Smooth muscle cell of the coronary artery (primary cell): ENCODE measurements around the gene UBXN10. TPM values are rescaled to one million over a fixed set of nuclear protein-coding genes. Genes with fewer than 3 reads are reported as not detected.

Experiments used
- total RNA-seq: library from RNA; depleted of rRNA; stranded (reverse); fragments of >200 nt; gene quantifications from 2 replicates; pipeline ENCODE4 v1.2.3, GENCODE V29; 2014; ENCODE audit warnings: low replicate concordance

Gene UBXN10
- total RNA-seq = under 0.01 TPM in 2 replicates

DNA sequence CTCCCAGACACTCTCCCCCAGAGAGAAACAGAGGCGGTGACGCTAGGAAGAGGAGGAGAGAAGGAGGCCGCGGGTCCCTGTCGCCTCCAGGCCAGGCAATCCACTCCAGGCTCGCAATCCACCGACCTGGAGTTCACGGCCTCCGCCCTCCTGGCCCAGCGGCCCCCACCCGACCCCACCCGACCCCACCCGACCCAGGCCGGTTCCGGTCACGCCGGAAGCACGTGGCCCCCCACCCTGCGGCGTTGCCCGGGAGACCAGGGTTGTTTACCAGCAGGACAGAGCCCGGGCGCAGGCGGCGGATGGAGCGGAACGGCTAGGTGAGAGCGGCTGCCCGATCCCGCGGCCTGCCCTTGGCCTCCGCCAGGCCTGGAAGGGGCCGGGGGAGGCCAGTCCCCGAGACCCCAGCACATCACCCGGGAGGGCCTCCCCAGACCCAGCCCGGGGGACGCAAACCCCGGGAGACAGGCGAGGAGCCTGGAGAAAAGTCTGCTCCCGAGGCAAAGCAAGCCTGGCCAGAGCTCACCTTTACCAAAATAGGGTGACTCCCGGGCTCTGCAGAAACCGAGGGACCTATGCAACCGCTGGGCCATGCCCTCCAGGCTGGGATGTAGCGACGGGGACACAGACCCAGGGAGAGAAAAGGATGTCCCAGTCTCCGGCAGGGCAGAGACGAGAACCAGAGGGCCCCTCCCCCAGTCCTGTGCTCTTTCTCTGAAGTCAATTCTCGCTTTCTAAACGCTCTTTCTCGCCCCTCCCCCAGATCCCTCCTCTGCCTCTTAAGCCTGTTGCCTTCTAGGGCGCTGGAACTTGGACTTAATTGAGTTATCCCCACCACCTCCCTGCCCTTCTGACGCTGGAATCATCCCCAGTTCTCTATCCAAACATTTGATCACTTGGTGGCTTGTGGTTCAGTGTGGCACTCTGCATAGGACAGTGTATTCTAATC is at the start of gene UBXN10, which contains the start of gene PLA2G2C:
UBXN10 (plus strand) TSS at position 263 of the 949 bp plus-strand sequence. CDS start 4,466 bp downstream, outside the sequence.
PLA2G2C (minus strand) TSS at position 685 of the 949 bp plus-strand sequence. CDS start 9,155 bp downstream, outside the sequence.

GRCh38 chr1:20138961-20139550 is 46.8 kb upstream of the UBXN10 start, which contains the start of gene PLA2G2F:
Gene PLA2G2F, plus strand, starts transcription at chr1:20139323. Its CDS starts 105 bp downstream, at chr1:20139428.

Other genes starting within 250 kb of the UBXN10 start
- 1.3 TPM in 1 of 2 replicates, not detected in the other for gene PLA2G2A, start 206.5 kb upstream of the UBXN10 start, total RNA-seq
- 1.4 and 3.0 TPM in 2 replicates for gene PLA2G5, start 115.9 kb upstream of the UBXN10 start, total RNA-seq
- not detected in 2 replicates for gene PLA2G2D, start 66.6 kb upstream of the UBXN10 start, total RNA-seq
- gene PLA2G2F, start 46.8 kb upstream of the UBXN10 start, total RNA-seq = not detected in 2 replicates
- gene PLA2G2C, start 422 bp downstream of the UBXN10 start, total RNA-seq = not detected in 2 replicates
- gene VWA5B1, start 104.8 kb downstream of the UBXN10 start, total RNA-seq = not detected in 2 replicates